ENCODE results near the gene BEND3.

GRCh38 chr6:107062691-107063090 lies 52.6 kb downstream of the BEND3 start:
- TF ChIP-seq SP1 (IDR thresholded peaks at IDR 0.05) (no peak), SUZ12 (IDR thresholded peaks at IDR 0.05) (no peak), BHLHE40 (IDR thresholded peaks at IDR 0.05; ENCODE audit: borderline replicate concordance) (no peak), FOXK2 (IDR thresholded peaks at IDR 0.05) (no peak), FOXM1 (IDR thresholded peaks at IDR 0.05; ENCODE audit: borderline replicate concordance) (no peak), L3MBTL2 (conservative IDR thresholded peaks at IDR 0.05) (no peak), NFRKB (IDR thresholded peaks at IDR 0.05) (no peak), FOXA1 (IDR thresholded peaks at IDR 0.05) (no peak), TARDBP (IDR thresholded peaks at IDR 0.05) (no peak), ELF4 (IDR thresholded peaks at IDR 0.05) (no peak)
